Left lung (tissue), 10 donors: ENCODE results near the gene RAB4B. TPM values are rescaled to one million over a fixed set of nuclear protein-coding genes. Genes with fewer than 3 reads are reported as not detected.
A peak's percentile ranks its signal among the peaks of the same experiment; 100 is the strongest.

Source experiments
- ATAC-seq: fragments of 200-7000 bp; cut with Tn5 transposase; one replicate; pipeline ENCODE4 v1.9.1; 2020; ENCODE audit warnings: moderate library complexity
- DNase-seq, 4 donors: peaks; one replicate each; pipeline ENCODE4 v3.0.0-alpha.2; 2013 to 2020
- H3K27ac ChIP-seq, 2 donors: fragments of 200-600 bp; sonication (generic) in 1 of 2; one replicate each; pipeline versions ENCODE4 v1.5.0 to v1.8.0; 2020 to 2021
- H3K27me3 ChIP-seq, 2 donors: fragments of 200-600 bp; sonication (generic) in 1 of 2; one replicate each; pipeline versions ENCODE4 v1.5.0 to v1.8.0; 2020 to 2021
- H3K36me3 ChIP-seq, 2 donors: fragments of 200-600 bp; sonication (generic) in 1 of 2; one replicate each; pipeline versions ENCODE4 v1.5.0 to v1.8.0; 2020 to 2021
- H3K4me1 ChIP-seq, 2 donors: fragments of 200-600 bp; one replicate each; pipeline ENCODE4 v1.8.0; 2021
- H3K4me3 ChIP-seq, 2 donors: fragments of 200-600 bp; sonication (generic) in 1 of 2; one replicate each; pipeline versions ENCODE4 v1.5.0 to v1.8.0; 2020 to 2021; ENCODE audit warnings: mild to moderate bottlenecking in 1 of 2
- H3K9me3 ChIP-seq, 2 donors: fragments of 200-600 bp; sonication (generic) in 1 of 2; one replicate each; pipeline versions ENCODE4 v1.5.0 to v1.8.0; 2020 to 2021
- CTCF ChIP-seq, 2 donors: fragments of 200-600 bp; sonication (generic) in 1 of 2; IDR thresholded peaks; one replicate each; pipeline versions ENCODE4 v1.5.0 to v1.8.0; 2021; ENCODE audit warnings: antibody characterized with exemption in 2 of 2
- intact Hi-C, 2 donors: fragments of 100-400 bp; cut with DNase I; formaldehyde crosslinking; loops; one replicate each; pipeline versions ENCODE4 v1.11.2 to v1.14.2; 2022
- polyA plus RNA-seq, 6 donors: library from polyadenylated mRNA; unstranded; fragments of 120-200 nt; gene quantifications; one replicate each; pipeline ENCODE4 v1.2.1, GENCODE V29; 2013; ENCODE audit not compliant: insufficient read length in 6 of 6
- total RNA-seq, 2 donors: library from RNA; stranded (reverse); fragmentation: NEBNext Ultra II Directional; extraction: Animal tissue kit (Norgen Biotek cat#: 25700); gene quantifications; one replicate each; pipeline ENCODE4 v1.2.1, GENCODE V29; 2021
- donor health status: DM: no; HTN: yes; CAD: no.
- donor health status: DM: no; HTN: no; CAD: no.

The RAB4B gene
- total and polyA plus RNA-seq, 8 donors, result 11.1 to 50.4 (median 13.3) TPM

DNA sequence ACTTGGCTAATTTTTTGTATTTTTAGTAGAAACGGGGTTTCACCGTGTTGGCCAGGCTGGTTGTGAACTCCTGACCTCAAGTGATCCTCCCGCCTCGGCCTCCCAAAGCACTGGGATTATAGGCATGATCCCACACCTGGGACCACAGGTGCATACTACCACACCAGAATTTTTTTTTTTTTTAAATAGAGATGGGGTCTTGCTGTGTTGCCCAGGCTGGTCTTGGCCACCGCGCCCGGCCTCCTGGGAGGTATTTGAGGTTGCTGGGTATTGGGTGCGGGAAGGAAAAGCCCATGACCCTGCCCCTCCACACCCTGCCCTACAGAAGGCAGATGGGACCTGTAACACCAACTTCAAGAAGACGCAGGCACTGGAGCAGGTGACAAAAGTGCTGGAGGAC lies 41.4 kb upstream of the RAB4B start:
- ATAC-seq, result no peak

GRCh38 chr19:40737102-40737644 lies 40.9 kb upstream of the RAB4B start:
- H3K9me3 ChIP-seq, result no peaks in the 10 kb centered on the region
- peaks cover 0 to 99% of the 10 kb centered on the region in 2 donors for H3K36me3 ChIP-seq
- intact Hi-C loops, result no loop called here
- H3K27me3 ChIP-seq, result no peaks in the 10 kb centered on the region
- H3K4me1 ChIP-seq, result no peaks in the 10 kb centered on the region
- DNase-seq (no peak), ATAC-seq (no peak)
- peak overlapping the region in 1 of 2 donors; percentile 8 for H3K27ac ChIP-seq
- no peak for TF ChIP-seq CTCF (IDR thresholded peaks at IDR 0.05)
- H3K4me3 ChIP-seq, result no peak overlapping the region

More for the DNA sequence above, 41.4 kb upstream of the RAB4B start:
- no peaks in the 10 kb centered on the region for H3K9me3 ChIP-seq
- no peak for TF ChIP-seq CTCF (IDR thresholded peaks at IDR 0.05)
- no peak for DNase-seq
- H3K27ac ChIP-seq, result peak overlapping the region in 1 of 2 donors; percentile 8
- no peak overlapping the region for H3K4me3 ChIP-seq
- H3K4me1 ChIP-seq, result no peaks in the 10 kb centered on the region
- H3K27me3 ChIP-seq, result no peaks in the 10 kb centered on the region
- peaks cover 0 to 100% of the 10 kb centered on the region in 2 donors for H3K36me3 ChIP-seq
- intact Hi-C loops, result no loop called here

DNA sequence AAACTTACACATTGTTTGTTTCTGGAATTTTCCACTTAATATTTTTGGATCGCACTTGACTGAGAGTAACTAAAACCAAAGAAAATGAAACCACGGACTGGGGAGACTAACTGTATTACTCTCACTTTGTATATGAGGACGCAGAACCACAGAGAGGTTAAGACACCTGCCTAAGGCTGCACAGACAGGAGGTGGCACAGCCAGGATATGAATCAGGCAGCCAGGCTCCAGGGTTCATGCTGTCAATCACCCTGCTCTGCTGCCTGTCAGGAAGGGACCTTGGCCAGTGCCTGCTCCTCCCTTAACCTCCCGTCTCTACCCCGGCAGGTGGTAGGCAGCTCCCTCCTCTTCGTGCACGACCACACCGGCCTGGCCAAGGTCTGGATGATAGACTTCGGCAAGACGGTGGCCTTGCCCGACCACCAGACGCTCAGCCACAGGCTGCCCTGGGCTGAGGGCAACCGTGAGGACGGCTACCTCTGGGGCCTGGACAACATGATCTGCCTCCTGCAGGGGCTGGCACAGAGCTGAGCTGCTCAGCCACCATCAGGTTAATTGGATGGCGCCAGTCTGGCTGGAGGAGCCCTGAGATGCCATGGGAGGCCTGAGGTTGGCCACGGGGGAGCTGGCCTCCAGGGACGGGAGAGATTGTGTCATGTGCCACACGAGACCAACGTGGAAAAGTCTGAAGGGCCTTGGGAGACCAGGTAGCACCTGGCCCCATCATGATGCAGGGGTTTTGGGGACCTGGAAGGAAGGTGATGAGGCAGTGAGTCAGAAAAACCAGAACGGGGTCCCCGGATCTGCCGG lies 38.8 kb upstream of the RAB4B start:
- TF ChIP-seq CTCF (IDR thresholded peaks at IDR 0.05), result no peak
- H3K27ac ChIP-seq, result no peak overlapping the region
- no peak for ATAC-seq
- intact Hi-C loops, result no loop called here
- no peaks in the 10 kb centered on the region for H3K4me1 ChIP-seq
- DNase-seq, result no peak
- H3K4me3 ChIP-seq, result no peak overlapping the region
- H3K27me3 ChIP-seq, result no peaks in the 10 kb centered on the region
- H3K9me3 ChIP-seq, result no peaks in the 10 kb centered on the region
- H3K36me3 ChIP-seq, result peaks cover 0 to 83% of the 10 kb centered on the region in 2 donors

- Histone ChIP-seq H3K4me1 (peaks cover 0 to under 1% of the 10 kb centered on the region in 2 donors), H3K27ac (peak overlapping the region; percentile 19 to 33), H3K4me3 (no peak overlapping the region), H3K9me3 (no peaks in the 10 kb centered on the region), H3K27me3 (no peaks in the 10 kb centered on the region), H3K36me3 (peaks cover 0 to 75% of the 10 kb centered on the region in 2 donors)
- intact Hi-C loops, result no loop called here
- no peak for ATAC-seq
- DNase-seq, result no peak
- no peak for TF ChIP-seq CTCF (IDR thresholded peaks at IDR 0.05)
These were observed 38.0 kb upstream of the RAB4B start for GRCh38 chr19:40739871-40740703.

GRCh38 chr19:40740747-40741146 lies 37.3 kb upstream of the RAB4B start:
- Histone ChIP-seq H3K27ac (peak overlapping the region; percentile 19 to 33), H3K36me3 (peaks cover 0 to 68% of the 10 kb centered on the region in 2 donors), H3K4me1 (peaks cover 0 to 6% of the 10 kb centered on the region in 2 donors), H3K27me3 (no peaks in the 10 kb centered on the region), H3K4me3 (no peak overlapping the region), H3K9me3 (no peaks in the 10 kb centered on the region)
- peak in 1 of 4 donors; percentile 45 for DNase-seq
- no peak for ATAC-seq
- intact Hi-C loops, result no loop called here
- TF ChIP-seq CTCF (IDR thresholded peaks at IDR 0.05), result no peak
